SJSA1 (cell line): ENCODE measurements around the gene TK1. TPM values are rescaled to one million over a fixed set of nuclear protein-coding genes. Genes with fewer than 3 reads are reported as not detected.
"Not testable (repeated sequence)": the region's sequence is repeated elsewhere in the genome, so short reads cannot be mapped to it uniquely, and the experiment has no call there.

ENCODE experiments used
- DNase-seq, 2 experiments: peaks; one replicate each; pipeline ENCODE4 v3.0.0-alpha.2; 2015 to 2020; ENCODE audit warnings: low spot score in 2 of 2, low read depth in 1 of 2
- H3K27ac ChIP-seq: fragments of 250-450 bp; sonication (Bioruptor Pico); 2 replicates; pipeline ENCODE4 v1.5.1; 2020; ENCODE audit warnings: mild to moderate bottlenecking, moderate library complexity
- H3K27me3 ChIP-seq: fragments of 250-450 bp; sonication (Bioruptor Pico); replicated peaks from 2 replicates; pipeline ENCODE4 v1.5.1; 2020; ENCODE audit warnings: mild to moderate bottlenecking, moderate library complexity
- H3K36me3 ChIP-seq: fragments of 250-450 bp; sonication (Bioruptor Pico); 2 replicates; pipeline ENCODE4 v1.5.1; 2020; ENCODE audit warnings: mild to moderate bottlenecking
- H3K4me1 ChIP-seq: fragments of 250-450 bp; sonication (Bioruptor Pico); replicated peaks from 2 replicates; pipeline ENCODE4 v1.6.1; 2021; ENCODE audit warnings: mild to moderate bottlenecking
- H3K4me3 ChIP-seq: fragments of 250-450 bp; sonication (Bioruptor Pico); 2 replicates; pipeline ENCODE4 v1.5.1; 2020; ENCODE audit warnings: mild to moderate bottlenecking
- H3K9me3 ChIP-seq: fragments of 250-450 bp; sonication (Bioruptor Pico); replicated peaks from 2 replicates; pipeline ENCODE4 v1.5.1; 2020; ENCODE audit warnings: mild to moderate bottlenecking
- total RNA-seq: library from RNA; depleted of rRNA; stranded (reverse); fragments of >200 nt; shearing (Covaris generic); gene quantifications from 2 replicates; pipeline ENCODE4 v1.2.3, GENCODE V29; 2014

Gene TK1
- total RNA-seq, 1 experiment from 2014 or later: 456 TPM

GRCh38 chr17:78180083-78180482 lies 6.8 kb downstream of the TK1 start:
- Histone ChIP-seq H3K27ac (peak overlapping the region; percentile 95), H3K4me1 (peaks cover 48% of the 10 kb centered on the region)

GRCh38 chr17:78179372-78179771 lies 7.5 kb downstream of the TK1 start:
- H3K9me3 ChIP-seq: no peaks in the 10 kb centered on the region
- H3K36me3 ChIP-seq: peaks cover 92% of the 10 kb centered on the region
- peak overlapping the region; percentile 95 for H3K27ac ChIP-seq
- H3K4me1 ChIP-seq: peaks cover 41% of the 10 kb centered on the region
- DNase-seq: peak; percentile 95
- H3K27me3 ChIP-seq: no peaks in the 10 kb centered on the region
- H3K4me3 ChIP-seq: no peak overlapping the region

More at GRCh38 chr17:78180083-78180482, 6.8 kb downstream of the TK1 start:
- Histone ChIP-seq H3K27me3 (no peaks in the 10 kb centered on the region), H3K9me3 (no peaks in the 10 kb centered on the region), H3K36me3 (peaks cover 92% of the 10 kb centered on the region), H3K4me3 (no peak overlapping the region)
- DNase-seq: peak; percentile 99

- peaks cover 89% of the 10 kb centered on the region for H3K36me3 ChIP-seq
- H3K4me1 ChIP-seq: peaks cover 51% of the 10 kb centered on the region
- no peaks in the 10 kb centered on the region for H3K9me3 ChIP-seq
- H3K27ac ChIP-seq: no peak overlapping the region
- no peaks in the 10 kb centered on the region for H3K27me3 ChIP-seq
- DNase-seq: no peak
- no peak overlapping the region for H3K4me3 ChIP-seq
Observed at GRCh38 chr17:78176548-78177025, 10.3 kb downstream of the TK1 start.

- H3K4me3 ChIP-seq: no peak overlapping the region
Observed at GRCh38 chr17:78175643-78175981, 11.2 kb downstream of the TK1 start.

GRCh38 chr17:78174870-78175642 lies 11.8 kb downstream of the TK1 start:
- Histone ChIP-seq H3K4me3 (no peak overlapping the region), H3K4me1 (peaks cover 38% of the 10 kb centered on the region), H3K27ac (no peak overlapping the region), H3K27me3 (no peaks in the 10 kb centered on the region), H3K9me3 (no peaks in the 10 kb centered on the region), H3K36me3 (peaks cover 81% of the 10 kb centered on the region)
- DNase-seq: no peak

More at GRCh38 chr17:78175643-78175981, 11.2 kb downstream of the TK1 start:
- DNase-seq: no peak
- Histone ChIP-seq H3K27me3 (no peaks in the 10 kb centered on the region), H3K36me3 (peaks cover 82% of the 10 kb centered on the region), H3K27ac (no peak overlapping the region), H3K9me3 (no peaks in the 10 kb centered on the region), H3K4me1 (peaks cover 41% of the 10 kb centered on the region)

DNA sequence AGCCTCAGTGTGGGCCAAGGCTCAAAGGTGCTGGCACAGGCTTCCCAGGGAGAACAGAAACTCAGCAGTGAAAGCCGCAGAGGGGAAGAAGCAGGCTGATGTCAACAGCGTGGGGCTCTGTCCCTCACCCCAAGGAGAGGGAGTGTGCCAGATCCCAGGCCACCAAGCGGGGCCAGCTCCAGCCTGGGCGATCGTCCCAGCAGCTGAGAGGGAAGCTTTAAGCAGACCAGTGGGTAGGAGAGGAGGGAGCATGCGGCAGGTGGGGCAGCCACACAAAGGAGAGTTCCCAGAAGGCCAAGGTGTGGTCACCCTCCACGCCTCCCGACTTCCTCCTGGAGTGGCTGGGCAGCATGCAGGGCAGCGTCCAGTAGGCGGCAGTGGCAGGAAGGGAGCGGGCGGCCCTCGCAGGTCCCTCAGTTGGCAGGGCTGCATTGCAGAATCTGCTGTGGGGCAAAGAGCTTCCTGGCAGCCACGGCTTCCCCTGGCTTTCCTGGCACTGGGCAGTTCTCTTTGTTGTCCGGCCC lies 12.4 kb downstream of the TK1 start:
- H3K4me1 ChIP-seq: peaks cover 36% of the 10 kb centered on the region
- H3K27ac ChIP-seq: no peak overlapping the region
- no peaks in the 10 kb centered on the region for H3K9me3 ChIP-seq
- peaks cover 81% of the 10 kb centered on the region for H3K36me3 ChIP-seq
- no peaks in the 10 kb centered on the region for H3K27me3 ChIP-seq
- no peak overlapping the region for H3K4me3 ChIP-seq
- DNase-seq: no peak

DNA sequence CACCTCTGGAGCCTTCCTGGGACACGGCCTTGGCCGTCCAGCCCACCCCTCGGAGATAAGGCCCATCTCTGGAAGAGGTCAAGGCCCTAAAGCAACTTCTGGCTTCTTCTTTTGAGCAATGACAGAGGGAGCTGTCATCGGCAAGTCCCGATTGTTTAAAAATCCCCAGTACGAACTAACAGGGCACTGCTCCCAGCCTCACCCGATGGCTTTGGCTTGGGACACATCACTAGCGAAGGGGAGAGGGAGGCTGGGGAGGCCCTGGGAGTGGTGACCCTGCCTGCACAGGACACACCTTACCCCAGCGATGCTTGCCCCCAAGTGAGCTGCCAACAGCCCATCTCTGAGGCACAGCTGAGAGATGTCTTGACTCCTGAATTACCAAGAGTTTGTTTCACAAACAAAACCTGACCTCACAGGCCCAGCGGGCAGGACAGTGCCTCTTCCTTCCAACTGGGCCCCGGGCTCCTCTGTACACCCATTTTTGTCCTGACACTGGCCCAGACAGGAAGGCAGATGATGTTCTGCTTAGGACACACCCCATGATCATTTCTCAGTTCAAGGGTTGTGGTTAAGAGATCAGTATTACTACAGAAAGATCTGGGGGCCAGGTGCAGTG lies 13.6 kb downstream of the TK1 start:
- Histone ChIP-seq H3K36me3 (peaks cover 71% of the 10 kb centered on the region), H3K27ac (peak overlapping the region; percentile 41)

DNA sequence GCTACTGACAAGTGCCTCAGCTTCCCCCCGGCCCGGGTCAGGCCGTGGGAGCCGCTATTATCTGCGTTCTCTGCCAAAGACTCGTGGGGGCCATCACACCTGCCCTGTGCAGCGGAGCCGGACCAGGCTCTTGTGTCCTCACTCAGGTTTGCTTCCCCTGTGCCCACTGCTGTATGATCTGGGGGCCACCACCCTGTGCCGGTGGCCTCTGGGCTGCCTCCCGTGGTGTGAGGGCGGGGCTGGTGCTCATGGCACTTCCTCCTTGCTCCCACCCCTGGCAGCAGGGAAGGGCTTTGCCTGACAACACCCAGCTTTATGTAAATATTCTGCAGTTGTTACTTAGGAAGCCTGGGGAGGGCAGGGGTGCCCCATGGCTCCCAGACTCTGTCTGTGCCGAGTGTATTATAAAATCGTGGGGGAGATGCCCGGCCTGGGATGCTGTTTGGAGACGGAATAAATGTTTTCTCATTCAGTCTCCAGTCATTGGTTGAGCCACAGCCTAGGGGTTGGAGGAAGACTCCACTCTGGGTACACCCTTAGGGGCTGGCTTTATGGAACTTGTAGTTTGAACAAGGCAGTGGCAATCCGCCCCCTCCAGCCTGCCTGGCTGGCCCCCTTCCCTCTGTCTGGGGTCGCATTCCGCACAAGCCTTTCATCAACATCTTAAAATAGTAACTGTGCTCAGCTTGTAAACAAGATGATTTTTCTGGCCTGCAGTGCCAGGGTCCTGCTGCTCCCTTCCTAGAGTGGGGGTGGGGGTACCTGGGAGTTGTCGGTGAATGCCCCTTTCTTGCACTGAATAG lies 14.4 kb downstream of the TK1 start:
- DNase-seq: peak in 1 of 2 experiments; percentile 66
- H3K27me3 ChIP-seq: no peaks in the 10 kb centered on the region

More for the DNA sequence above, 13.6 kb downstream of the TK1 start:
- Histone ChIP-seq H3K9me3 (no peaks in the 10 kb centered on the region), H3K4me1 (peaks cover 35% of the 10 kb centered on the region), H3K27me3 (no peaks in the 10 kb centered on the region), H3K4me3 (no peak overlapping the region)
- no peak for DNase-seq

GRCh38 chr17:78171591-78172248 lies 15.1 kb downstream of the TK1 start:
- Histone ChIP-seq H3K36me3 (peaks cover 58% of the 10 kb centered on the region), H3K27ac (peak overlapping the region; percentile 41; the same call in 1 of the 2 replicates), H3K4me1 (peaks cover 38% of the 10 kb centered on the region)
- H3K9me3 ChIP-seq, H3K27me3 ChIP-seq, DNase-seq, H3K4me3 ChIP-seq: not testable (repeated sequence)

More for the DNA sequence above, 14.4 kb downstream of the TK1 start:
- Histone ChIP-seq H3K4me3 (no peak overlapping the region), H3K9me3 (no peaks in the 10 kb centered on the region), H3K36me3 (peaks cover 65% of the 10 kb centered on the region), H3K27ac (peak overlapping the region; percentile 41), H3K4me1 (peaks cover 38% of the 10 kb centered on the region)

GRCh38 chr17:78170692-78171590 lies 15.9 kb downstream of the TK1 start:
- Histone ChIP-seq H3K27me3 (no peaks in the 10 kb centered on the region), H3K4me1 (peaks cover 38% of the 10 kb centered on the region), H3K9me3 (no peaks in the 10 kb centered on the region), H3K27ac (no peak overlapping the region), H3K36me3 (peaks cover 50% of the 10 kb centered on the region), H3K4me3 (no peak overlapping the region)
- peak in 1 of 2 experiments; percentile 55 for DNase-seq

- Histone ChIP-seq H3K4me3 (peak overlapping the region; percentile 80), H3K27me3 (no peaks in the 10 kb centered on the region), H3K4me1 (peaks cover 38% of the 10 kb centered on the region), H3K36me3 (peaks cover 32% of the 10 kb centered on the region), H3K9me3 (no peaks in the 10 kb centered on the region), H3K27ac (no peak overlapping the region)
- peak; percentile 74 to 78 for DNase-seq
Observed at GRCh38 chr17:78168903-78169793, 17.7 kb downstream of the TK1 start.
